GM21576 (cell line): ENCODE results near the gene SNX9.
"Not testable (repeated sequence)": the region's sequence is repeated elsewhere in the genome, so short reads cannot be mapped to it uniquely, and the experiment has no call there.

Source experiments
- ATAC-seq: cut with Tn5 transposase; IDR thresholded peaks from one replicate; pipeline ENCODE4 v1.9.1; 2021; ENCODE audit warnings: mild to moderate bottlenecking, moderate library complexity; ENCODE audit not compliant: unreplicated experiment

SNX9 gene

DNA sequence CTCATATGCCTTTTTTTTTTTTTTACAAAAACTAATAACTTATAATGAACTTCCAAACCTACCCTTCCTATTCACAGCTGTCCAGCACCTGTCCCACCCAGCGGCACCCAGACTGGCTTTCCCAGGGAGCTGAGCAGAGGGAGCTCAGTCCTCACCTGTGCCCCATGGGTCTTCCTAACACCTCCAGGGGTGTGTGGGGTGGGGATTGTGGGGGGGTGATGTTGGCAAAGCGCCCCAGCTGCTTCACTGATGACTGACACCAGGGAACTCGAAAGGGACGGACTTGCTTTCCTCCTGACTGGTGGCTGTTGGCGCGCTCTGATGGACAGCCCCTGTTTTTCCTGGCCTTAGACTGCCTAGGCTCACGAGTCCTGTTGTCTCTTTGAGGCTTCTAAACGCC is 144.4 kb downstream of the SNX9 start:
- no peak for ATAC-seq

DNA sequence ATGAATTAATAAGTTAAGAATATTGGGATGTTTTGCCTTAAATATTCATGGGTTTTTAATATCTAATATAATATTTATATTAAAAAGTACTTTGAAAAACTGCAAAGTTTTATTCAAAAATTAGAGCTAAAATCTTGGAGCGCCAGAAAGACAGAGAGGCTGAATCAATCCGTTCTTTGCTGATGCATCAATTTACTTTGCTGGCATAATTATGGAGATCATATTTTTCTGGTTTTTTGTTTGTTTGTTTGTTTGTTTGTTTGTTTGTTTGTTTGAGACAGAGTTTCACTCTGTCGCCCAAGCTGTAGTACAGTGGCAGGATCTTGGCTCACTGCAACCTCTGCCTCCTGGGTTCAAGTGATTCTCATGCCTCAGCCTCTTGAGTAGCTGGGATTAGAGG is 149.1 kb downstream of the SNX9 start:
- ATAC-seq, result not testable (repeated sequence)

DNA sequence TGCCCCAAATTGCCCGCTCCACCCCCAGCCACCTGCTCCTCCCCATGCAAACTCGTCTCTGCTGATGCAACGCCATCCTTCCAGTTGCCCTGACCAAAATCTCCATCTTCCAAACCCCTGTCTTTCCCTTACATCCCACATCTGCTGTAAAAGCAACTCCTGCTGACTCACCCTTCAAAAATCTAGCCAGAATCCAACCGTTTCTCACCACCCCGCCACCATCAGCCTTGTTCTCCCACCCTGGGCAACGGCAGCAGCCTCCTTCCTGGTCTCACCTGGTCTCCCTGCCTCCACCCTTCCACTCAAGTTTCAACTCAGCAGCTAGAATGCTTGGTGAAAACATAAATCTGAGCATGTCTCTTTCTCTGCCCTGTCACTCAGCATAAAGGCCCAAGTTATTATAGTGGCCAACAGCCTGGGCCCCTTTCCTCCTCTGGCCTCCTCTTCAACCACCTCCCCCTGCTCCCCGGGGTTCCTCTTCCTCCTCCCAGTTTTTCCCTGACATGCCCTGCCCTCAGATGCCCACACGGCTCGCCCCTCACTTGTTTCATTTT is 151.4 kb downstream of the SNX9 start:
- no peak for ATAC-seq

DNA sequence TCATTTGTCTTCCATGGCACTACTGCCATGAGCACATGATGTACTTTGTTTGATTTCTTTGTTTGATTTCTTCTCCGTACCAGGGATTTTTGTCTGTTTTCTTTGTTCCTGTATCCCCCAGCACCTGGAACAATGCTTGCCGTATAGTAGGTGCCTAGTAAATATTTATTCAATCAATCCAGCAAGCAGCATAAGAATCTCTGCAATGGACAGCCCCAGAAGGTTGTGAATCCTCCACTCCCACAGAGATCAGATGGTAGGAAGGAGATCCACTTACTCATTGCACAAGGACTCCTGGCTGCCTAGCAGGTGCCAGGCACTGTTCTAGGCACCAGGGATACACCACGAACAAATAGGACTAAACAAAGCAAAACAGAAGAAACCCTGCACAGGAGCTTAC is 151.9 kb downstream of the SNX9 start:
- ATAC-seq, result no peak

DNA sequence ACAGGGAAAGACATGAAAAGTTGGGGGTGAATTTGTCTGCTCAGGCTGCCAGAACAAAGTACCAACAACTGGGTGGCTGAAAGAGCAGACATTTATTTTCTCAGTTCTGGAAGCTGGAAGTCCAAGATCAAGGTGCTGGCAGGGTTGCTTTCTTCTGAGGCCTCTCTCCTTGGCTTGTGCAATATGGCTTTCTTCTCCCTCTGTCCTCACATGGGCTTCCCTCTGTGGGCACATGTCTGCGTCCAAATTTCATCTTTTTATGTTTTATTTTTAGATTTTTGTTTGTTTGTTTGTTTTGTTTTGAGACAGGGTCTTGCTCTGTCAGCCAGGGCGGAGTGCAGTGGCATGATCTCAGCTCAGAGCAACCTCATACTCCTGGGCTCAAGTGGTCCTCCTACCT is 152.4 kb downstream of the SNX9 start:
- no peak for ATAC-seq

DNA sequence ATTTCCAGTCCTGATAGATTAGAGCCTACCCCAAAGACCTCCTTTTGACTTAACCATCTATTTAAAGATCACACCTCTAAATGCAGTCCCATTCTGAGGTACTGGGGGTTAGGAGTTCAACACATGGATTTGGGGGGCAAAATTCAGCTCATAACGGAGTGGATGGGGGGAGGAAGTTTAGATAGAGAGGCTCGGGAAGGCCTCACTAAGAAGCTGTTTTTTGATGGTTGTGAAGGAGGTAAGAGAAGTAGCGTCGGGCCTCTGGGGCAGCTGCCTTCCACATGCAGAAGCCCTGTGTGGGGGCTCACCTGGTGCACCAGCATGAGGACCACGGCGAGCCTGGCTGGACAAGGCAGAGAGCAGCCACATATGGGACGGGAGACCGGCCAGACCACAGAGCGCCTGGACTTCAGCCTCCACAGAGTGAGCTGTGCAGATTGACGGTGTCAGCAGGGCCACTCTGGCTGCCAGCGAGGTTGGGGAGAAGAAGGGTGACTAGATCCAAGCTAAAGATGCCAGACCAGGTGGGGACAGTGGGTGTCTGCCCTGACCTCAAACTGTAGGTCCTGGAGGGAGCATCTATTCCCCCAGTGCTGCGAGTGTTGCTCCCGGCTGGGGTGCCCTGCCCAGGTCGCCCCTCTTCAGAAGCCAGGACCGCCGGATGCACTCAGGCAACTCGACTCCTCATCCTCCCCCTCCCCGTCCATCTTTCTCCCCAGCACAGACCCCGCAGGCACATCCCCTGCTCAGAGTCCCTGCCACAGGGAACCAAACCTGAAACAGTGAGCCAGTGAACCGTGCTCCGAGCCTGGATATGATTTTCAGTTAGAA is 153.5 kb downstream of the SNX9 start:
- ATAC-seq, result no peak

DNA sequence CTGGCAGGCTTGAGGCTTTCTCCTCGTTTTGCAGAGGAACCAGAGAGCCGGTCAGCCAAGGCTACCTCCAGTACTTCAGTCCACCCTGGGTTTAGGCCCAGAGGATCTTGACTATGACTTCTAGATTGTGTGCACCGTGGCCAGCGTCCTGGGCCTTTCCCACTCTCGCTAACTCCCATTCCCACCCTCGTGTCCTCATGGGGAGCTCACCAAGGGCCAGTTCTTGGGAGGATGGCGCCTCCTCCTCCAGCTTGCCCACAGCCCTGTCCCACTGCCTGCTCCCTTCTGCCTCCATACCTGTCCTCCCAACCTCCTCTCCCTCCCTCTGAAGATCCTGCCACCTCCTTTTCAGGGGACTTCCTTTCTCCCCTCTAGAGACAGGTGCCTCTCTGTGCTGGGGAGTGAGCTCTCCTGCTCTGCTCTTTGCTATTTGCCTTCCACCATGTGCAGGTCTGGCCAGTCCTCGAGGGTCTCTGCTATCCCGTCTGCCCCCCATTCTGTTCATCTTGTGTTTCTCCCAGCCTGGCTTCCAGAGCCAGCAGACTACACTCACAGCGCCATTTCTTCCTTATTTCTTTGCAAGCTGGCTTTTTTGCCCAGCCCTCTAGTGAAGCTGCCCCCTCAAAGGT is 154.2 kb downstream of the SNX9 start:
- ATAC-seq, result no peak

DNA sequence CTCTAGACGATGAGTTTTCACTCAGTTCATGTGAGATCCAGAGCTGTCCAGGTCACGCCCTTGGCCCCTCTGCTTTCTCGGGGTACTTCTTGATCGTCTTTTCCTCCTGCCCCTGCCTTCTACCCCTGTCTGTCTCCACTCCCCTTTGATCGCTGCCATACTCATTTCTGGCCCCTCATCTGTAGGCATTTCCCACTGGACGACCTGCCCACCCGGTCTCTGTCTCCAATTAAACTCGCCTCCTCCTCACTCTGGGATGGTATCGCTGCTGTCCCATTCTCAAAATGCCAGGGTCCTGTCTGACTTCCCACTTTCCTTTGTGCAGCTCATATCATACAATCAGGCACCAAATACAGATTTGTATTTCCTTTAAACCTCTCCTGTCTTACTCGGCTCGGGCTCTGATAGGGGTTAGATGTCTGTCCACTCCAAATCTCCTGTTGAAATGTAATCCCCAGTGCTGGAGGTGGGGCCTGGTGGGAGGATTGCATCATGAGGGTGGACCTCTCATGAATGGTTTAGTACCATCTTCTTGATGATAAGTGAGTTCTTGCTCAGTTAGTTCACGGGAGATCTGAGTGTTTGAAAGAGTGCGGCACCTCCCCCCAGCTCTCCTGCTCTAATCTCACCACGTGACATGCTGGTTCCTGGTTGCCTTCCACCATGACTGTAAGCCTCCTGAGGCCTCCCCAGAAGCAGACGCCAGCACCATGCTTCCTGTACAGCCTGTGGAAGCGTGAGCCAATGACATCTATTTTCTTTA is 155.2 kb downstream of the SNX9 start:
- no peak for ATAC-seq

DNA sequence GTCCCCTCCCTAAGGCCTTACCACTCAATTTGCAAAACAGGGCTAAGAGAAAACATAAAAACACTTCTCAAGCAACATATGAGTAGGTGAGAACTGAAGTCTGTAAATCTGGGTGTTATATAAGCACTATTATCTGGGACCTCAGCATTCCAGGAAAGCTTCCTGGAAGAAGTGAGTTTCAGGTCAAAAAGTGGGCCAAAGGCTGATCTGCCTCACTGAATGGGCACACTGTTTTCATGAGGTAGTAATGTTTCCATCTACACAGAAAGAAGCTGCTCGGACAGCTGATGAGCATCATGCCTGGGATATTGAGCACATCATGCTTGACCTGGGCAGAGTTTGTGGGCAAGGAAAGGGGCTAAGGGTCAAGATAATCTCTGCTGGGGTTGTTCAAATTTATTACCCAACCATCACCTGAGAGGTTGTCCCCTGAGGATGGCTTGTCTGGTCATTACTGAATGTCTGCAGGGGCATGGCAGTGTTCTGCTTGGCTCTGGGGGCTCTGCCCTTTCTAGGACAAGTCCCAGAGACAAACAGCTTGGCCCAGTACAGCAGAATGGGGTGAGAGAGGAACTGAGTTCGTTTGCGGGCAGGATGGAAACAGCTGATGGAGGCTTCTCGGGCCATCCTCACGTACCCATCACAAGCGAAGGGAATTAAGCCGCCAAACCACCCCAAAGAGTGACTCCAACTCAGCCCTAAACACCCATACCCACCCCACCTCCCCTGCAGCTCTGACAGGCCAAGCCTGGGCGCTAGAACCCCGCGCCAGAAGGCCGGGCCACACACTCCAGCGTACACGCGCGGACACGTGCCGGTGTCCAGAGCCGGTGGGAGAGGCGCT is 157.5 kb downstream of the SNX9 start:
- ATAC-seq, result no peak

DNA sequence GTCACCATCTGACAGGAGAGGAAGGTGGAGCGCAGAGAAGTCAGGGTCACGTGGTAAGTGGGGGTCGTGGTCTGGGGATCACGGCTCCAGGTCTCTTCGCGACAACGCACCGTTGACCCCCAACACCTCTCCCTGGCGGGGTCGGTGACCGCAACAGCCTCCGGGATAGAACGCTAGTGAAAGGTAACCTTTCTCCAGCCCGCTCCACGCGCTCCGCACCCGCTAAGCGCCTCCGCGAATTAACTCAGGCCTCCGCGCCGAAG is 158.0 kb downstream of the SNX9 start:
- no peak for ATAC-seq

DNA sequence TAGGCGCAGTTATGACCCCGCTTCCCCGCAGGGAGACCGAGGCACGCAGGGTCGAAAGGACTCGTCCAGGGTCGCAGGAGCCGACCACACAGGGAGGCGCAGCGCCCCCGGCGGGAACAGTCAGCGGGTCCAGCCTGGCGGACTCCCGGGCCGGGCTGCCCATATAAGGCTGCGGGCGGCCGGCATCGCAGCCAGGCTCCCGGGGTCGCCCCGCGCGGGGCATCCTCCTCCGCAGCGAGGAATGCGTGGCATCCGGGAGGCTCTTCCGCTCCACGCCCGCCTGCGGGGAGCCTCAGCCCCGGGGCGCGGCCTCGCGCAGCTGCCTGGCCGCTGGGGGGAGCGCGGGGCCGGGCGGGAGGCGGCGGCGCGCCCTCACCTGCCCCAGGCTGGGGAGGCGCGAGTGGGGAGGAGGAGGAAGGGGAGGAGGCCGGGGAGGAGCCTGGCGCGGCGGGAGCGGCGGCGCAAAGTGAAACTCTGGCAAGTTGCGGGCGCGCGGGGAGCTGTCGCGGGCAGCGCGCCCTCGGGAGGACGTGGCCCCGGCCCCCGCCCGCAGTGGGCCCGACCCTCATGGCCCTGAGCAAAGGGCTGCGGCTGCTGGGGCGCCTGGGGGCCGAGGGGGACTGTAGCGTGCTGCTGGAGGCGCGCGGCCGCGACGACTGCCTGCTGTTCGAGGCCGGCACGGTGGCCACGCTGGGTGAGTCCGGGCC is 158.5 kb downstream of the SNX9 start, which contains the start of gene SYNJ2:
Gene SYNJ2, plus strand, starts transcription at position 469 of the 707 bp plus-strand sequence. Its CDS starts 99 bp downstream, at position 568.
- peak; percentile 77 for ATAC-seq

DNA sequence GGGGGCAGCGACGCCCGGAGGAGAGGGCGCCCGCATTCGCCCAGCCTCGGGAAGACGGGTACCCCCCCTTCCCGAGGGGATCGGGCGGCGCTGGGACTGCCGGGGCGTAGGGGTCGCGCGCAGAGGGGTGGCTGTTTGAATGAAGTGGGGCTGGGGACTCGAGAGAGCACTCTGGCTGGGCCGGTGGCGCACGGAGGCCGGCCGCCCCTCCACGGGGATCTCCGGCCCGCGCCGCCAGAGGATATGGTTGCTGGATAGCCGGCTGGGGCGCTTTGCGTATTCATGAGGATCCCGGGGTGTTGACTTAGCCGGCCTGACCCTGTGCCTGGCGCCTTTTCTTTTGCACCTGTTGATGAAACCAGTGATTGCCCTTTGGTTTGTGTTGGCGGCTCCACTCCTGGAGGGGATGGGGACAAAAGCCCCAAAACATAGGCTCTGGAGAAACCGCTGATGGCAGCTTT is 159.1 kb downstream of the SNX9 start:
- peak; percentile 35 for ATAC-seq

DNA sequence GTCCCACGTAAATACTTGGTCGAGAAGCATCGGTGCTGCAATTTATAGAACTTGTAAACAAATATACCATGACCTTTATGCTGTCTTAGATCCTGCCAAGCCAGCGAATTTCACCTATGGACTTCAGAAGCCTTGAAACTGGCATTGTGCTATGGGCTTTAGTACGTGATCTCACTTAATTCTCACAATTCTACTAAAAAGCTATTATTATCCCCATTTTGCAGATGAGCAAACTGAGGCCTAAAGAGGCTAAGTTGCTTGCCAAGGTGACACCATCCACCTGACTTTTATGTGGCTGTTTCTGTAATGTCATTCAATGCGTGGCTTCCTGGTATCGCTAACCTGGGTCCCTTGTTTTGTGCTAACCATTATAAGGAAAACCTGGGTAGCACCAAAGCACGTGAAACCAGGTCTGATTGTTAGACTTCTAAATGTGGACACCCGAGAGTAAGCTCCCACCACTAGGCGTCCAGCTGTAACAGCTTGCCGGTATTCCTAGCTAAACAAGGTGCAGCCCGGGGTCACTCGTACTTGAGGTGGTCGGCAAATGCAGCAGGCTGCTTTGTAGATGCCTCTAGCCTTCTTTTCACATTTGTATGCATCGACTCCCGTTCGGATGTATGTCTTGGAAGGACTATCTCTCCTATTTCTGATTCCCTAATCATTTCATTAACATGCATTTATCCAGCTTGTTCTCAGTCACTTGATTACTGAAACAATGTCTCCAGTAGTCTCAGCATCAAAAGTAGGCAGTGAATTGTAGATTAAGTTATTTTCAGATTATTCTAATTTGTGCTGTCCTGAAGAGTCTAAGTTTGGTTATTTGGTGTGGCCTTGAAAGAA is 159.7 kb downstream of the SNX9 start:
- no peak for ATAC-seq

DNA sequence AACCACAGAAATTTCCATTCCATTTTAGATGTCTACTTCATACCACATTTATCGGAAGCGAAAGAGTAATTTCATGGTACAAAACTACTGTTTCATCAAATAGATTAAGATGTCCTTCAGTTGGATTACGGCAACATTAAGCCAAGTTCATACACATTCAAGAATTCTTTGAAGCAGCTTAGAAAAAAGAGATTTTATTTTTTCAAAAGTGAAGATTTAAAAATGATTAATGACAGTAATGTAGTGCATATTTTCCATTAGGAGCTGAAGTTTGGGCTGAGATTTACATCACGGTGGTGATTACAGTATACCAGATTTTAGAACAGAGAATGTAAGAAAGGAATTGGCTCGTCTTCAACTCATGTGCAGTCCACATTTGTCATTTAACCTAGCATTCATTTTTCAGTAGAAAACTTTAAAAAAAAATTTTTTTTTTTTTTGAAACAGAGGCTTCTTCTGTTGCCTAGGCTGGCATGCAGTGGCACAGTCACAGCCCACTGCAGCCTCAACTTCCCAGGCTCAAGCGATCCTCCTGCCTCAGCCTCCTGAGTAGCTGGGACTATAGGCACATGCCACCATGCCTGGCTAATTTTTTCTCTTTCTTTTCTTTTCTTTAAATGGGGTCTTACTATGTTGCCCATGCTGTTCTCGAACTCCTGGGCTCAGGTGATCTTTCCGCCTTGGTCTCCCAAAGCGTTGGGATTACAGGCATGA is 160.5 kb downstream of the SNX9 start:
- ATAC-seq, result no peak

DNA sequence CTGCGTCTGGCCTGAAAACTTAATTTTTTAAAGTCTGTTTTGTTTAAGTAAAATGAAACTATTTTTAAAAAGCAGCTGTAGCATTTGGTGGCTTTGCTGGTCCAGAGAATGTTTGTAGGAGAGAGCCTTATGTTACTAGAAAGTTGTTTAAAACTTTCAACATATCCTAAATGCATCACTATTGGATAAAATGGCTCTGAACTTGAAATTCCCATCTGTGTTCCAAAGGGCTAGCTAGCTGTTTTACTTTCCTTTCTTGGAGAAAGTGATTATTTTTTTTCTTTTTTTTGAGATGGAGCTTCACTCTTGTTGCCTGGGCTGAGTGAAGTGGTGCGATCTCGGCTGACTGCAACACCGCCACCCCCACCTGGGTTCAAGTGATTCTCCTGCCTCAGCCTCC is 161.1 kb downstream of the SNX9 start:
- no peak for ATAC-seq

DNA sequence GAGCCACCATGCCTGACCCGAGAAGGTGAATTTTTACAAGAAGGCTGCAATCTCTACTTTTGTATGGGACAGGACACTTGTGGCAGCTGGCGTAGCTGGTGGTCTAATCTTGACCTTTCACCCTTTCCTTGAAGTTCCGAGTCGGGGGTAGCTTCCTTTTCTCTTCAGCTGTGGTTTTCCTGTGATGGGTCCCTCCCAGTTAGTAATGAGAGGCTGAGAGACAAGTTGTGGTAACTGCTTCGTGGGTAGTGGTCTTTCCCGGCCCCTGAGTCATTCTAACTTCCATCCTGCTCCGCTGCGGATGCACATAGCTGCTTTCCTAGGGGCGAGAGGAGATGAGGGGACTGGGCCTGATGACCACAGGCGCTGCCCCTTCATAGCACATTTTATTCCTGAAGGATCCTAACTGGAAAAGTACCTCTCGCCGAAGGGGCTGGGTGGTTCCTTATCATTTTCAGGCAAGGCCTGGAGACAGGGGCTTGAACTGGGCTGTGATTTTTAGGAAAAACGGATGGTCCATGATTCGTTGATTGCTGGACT is 161.7 kb downstream of the SNX9 start:
- no peak for ATAC-seq

DNA sequence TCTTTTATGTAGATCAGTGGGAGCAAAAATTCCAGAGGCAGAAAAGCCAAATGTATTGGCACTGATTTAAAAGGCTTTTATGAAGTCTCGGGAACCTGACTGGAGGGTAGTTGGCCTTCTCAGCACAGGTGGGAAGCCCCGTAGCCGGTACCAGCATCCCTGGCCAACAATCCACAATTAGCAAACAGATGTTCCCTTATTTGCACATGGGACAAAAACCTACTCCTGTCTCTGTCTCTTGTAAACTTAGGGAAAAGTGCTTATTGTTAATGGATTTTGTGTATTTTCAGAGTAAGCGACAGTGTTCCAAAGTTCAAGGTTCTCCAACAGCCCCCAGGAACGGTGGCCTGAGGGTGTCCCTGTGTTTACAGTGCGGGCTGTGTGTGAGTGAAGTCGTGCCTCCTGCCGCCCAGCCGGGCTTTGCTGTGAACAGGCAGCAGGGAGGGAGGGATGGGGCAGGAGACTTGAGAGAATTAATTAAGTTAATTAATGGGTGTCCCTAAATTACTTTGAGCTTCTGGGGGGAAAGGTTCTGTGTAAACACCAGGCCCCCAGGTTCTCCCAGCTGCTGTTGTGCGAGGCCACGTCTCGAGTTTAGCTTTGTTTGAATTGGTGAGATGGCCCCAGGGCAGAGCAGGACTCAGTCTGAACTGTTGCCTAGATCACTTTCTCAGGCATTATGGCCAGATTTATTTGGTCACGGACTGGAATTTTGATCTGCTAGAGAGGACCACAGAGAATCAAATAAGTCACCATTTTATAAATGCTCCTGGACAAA is 162.5 kb downstream of the SNX9 start:
- ATAC-seq, result no peak
